ENCODE measurements around the gene ASIC4. TPM values are rescaled to one million over a fixed set of nuclear protein-coding genes. Genes with fewer than 3 reads are reported as not detected.

The ASIC4 gene
- total RNA-seq, 1 experiment from 2014 or later, result 0.79 TPM

DNA sequence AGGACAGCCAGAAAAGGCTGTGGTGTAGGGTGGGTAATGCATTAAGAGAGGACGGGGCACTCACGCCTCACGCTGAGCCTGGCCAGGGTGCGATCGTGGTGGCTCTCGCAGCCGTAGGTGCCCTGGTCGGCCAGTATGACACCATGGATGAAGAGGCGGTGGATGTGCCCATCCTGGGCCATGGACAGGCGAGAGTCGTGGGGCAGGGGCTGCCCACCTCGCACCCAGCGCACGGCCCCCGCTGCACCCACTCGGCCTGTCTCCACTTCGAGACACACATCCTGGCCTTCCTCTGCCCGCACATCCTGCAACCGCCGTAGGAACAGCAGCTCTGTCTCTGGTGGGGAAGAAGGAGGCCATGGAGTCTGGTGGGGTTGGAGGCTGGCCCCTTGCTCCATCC lies 41.7 kb downstream of the ASIC4 start (continued):
- TF ChIP-seq, protein P1, sequence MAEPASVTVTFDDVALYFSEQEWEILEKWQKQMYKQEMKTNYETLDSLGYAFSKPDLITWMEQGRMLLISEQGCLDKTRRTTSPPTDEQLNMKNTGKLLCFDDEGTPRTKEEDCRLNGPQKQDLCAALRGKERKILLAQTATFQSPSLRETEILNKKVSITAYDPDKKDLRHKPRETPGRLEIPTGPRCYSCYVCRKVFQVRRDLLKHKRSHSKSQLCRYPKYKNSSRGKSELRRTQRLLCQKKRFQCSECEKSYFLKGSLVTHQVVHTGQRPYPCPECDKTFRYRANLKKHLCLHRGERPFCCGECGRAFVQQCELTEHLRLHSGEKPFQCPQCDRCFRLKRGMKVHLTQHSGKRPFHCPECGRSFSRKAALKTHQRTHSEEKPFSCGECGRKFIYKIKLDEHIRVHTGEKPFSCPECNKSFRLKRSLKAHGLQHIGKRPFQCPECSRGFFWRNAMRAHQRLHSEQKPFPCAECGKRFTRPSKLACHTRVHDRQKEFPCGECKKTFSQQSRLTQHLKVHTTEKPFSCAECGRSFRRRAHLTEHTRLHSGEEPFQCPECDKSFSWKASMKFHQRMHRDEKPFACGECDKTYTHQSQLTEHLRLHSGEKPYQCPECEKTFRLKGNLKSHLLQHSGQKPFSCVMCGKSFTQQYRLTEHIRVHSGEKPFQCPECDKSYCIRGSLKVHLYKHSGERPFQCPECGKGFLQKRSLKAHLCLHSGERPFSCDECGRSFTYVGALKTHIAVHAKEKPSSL (CRISPR knock-in tag; conservative IDR thresholded peaks at IDR 0.05), result no peak

DNA sequence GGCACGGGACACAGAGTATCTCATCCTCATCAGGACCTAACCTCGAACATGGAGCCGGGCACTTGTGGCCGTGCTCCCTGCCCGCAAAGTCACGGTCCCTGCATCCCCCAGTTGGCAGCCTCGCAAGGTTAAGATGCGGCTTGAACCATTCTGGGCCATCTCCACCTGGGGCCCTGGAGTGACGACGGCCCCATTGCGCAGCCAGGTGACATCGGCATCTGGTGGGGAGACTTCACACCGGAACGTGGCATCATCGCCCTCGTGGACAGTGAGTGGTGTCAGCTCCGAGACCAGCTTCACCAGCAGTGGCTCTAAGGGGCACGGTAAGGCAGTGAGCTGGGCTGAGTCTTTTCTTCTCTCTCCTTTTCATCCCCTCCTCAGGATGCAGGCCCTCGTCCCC lies 42.1 kb downstream of the ASIC4 start:
- Mint-ChIP-seq H3K9me3 (no peaks in the 10 kb centered on the region), H3K4me3 (no peak overlapping the region), H3K4me1 (peaks cover 22% of the 10 kb centered on the region), H3K36me3 (peaks cover 8% of the 10 kb centered on the region; the same call in 1 of the 2 replicates), H3K27ac (no peak overlapping the region), H3K27me3 (ENCODE audit: low read depth) (peaks cover 25% of the 10 kb centered on the region)
- ATAC-seq, result no peak
- CTCF ChIA-PET, result interaction anchor here (7.2 kb wide), 1 partner anchor 17 kb away, joined by 86 read pairs; no protein-coding TSS in a partner anchor
- POLR2A ChIA-PET, result interaction anchor here (0.7 kb wide), 1 partner anchor 11 kb away, joined by 3 read pairs; no protein-coding TSS in a partner anchor
- no peak for DNase-seq (ENCODE audit: low spot score)
- TF ChIP-seq SMAD4 (CRISPR knock-in tag; IDR thresholded peaks at IDR 0.05) (no peak), JAZF1 (CRISPR knock-in tag; IDR thresholded peaks at IDR 0.05) (no peak), IRF2 (CRISPR knock-in tag; IDR thresholded peaks at IDR 0.05; ENCODE audit: borderline replicate concordance, low read depth) (no peak), GTF2I (CRISPR knock-in tag; conservative IDR thresholded peaks at IDR 0.05) (no peak), NFYB (CRISPR knock-in tag; conservative IDR thresholded peaks at IDR 0.05; ENCODE audit: low read depth) (no peak), NFATC4 (CRISPR knock-in tag; IDR thresholded peaks at IDR 0.05) (no peak), CBFB (CRISPR knock-in tag; IDR thresholded peaks at IDR 0.05; ENCODE audit: low read depth) (no peak), ESRRA (CRISPR knock-in tag; IDR thresholded peaks at IDR 0.05; ENCODE audit: borderline replicate concordance) (no peak)
- TF ChIP-seq, protein P2, sequence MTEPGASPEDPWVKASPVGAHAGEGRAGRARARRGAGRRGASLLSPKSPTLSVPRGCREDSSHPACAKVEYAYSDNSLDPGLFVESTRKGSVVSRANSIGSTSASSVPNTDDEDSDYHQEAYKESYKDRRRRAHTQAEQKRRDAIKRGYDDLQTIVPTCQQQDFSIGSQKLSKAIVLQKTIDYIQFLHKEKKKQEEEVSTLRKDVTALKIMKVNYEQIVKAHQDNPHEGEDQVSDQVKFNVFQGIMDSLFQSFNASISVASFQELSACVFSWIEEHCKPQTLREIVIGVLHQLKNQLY (CRISPR knock-in tag; IDR thresholded peaks at IDR 0.05), result no peak
- TF ChIP-seq, protein P3, sequence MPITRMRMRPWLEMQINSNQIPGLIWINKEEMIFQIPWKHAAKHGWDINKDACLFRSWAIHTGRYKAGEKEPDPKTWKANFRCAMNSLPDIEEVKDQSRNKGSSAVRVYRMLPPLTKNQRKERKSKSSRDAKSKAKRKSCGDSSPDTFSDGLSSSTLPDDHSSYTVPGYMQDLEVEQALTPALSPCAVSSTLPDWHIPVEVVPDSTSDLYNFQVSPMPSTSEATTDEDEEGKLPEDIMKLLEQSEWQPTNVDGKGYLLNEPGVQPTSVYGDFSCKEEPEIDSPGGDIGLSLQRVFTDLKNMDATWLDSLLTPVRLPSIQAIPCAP (CRISPR knock-in tag; IDR thresholded peaks at IDR 0.05), result no peak
- TF ChIP-seq, protein P4, sequence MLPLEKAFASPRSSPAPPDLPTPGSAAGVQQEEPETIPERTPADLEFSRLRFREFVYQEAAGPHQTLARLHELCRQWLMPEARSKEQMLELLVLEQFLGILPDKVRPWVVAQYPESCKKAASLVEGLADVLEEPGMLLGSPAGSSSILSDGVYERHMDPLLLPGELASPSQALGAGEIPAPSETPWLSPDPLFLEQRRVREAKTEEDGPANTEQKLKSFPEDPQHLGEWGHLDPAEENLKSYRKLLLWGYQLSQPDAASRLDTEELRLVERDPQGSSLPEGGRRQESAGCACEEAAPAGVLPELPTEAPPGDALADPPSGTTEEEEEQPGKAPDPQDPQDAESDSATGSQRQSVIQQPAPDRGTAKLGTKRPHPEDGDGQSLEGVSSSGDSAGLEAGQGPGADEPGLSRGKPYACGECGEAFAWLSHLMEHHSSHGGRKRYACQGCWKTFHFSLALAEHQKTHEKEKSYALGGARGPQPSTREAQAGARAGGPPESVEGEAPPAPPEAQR (CRISPR knock-in tag; IDR thresholded peaks at IDR 0.05), result no peak
- TF ChIP-seq, protein P5, sequence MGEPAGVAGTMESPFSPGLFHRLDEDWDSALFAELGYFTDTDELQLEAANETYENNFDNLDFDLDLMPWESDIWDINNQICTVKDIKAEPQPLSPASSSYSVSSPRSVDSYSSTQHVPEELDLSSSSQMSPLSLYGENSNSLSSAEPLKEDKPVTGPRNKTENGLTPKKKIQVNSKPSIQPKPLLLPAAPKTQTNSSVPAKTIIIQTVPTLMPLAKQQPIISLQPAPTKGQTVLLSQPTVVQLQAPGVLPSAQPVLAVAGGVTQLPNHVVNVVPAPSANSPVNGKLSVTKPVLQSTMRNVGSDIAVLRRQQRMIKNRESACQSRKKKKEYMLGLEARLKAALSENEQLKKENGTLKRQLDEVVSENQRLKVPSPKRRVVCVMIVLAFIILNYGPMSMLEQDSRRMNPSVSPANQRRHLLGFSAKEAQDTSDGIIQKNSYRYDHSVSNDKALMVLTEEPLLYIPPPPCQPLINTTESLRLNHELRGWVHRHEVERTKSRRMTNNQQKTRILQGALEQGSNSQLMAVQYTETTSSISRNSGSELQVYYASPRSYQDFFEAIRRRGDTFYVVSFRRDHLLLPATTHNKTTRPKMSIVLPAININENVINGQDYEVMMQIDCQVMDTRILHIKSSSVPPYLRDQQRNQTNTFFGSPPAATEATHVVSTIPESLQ (CRISPR knock-in tag; IDR thresholded peaks at IDR 0.05), result no peak
- TF ChIP-seq, protein P6, sequence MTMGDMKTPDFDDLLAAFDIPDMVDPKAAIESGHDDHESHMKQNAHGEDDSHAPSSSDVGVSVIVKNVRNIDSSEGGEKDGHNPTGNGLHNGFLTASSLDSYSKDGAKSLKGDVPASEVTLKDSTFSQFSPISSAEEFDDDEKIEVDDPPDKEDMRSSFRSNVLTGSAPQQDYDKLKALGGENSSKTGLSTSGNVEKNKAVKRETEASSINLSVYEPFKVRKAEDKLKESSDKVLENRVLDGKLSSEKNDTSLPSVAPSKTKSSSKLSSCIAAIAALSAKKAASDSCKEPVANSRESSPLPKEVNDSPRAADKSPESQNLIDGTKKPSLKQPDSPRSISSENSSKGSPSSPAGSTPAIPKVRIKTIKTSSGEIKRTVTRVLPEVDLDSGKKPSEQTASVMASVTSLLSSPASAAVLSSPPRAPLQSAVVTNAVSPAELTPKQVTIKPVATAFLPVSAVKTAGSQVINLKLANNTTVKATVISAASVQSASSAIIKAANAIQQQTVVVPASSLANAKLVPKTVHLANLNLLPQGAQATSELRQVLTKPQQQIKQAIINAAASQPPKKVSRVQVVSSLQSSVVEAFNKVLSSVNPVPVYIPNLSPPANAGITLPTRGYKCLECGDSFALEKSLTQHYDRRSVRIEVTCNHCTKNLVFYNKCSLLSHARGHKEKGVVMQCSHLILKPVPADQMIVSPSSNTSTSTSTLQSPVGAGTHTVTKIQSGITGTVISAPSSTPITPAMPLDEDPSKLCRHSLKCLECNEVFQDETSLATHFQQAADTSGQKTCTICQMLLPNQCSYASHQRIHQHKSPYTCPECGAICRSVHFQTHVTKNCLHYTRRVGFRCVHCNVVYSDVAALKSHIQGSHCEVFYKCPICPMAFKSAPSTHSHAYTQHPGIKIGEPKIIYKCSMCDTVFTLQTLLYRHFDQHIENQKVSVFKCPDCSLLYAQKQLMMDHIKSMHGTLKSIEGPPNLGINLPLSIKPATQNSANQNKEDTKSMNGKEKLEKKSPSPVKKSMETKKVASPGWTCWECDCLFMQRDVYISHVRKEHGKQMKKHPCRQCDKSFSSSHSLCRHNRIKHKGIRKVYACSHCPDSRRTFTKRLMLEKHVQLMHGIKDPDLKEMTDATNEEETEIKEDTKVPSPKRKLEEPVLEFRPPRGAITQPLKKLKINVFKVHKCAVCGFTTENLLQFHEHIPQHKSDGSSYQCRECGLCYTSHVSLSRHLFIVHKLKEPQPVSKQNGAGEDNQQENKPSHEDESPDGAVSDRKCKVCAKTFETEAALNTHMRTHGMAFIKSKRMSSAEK (CRISPR knock-in tag; IDR thresholded peaks at IDR 0.05; ENCODE audit: borderline replicate concordance), result no peak
- TF ChIP-seq, protein P7, sequence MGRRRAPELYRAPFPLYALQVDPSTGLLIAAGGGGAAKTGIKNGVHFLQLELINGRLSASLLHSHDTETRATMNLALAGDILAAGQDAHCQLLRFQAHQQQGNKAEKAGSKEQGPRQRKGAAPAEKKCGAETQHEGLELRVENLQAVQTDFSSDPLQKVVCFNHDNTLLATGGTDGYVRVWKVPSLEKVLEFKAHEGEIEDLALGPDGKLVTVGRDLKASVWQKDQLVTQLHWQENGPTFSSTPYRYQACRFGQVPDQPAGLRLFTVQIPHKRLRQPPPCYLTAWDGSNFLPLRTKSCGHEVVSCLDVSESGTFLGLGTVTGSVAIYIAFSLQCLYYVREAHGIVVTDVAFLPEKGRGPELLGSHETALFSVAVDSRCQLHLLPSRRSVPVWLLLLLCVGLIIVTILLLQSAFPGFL (CRISPR knock-in tag; IDR thresholded peaks at IDR 0.05; ENCODE audit: borderline replicate concordance), result no peak
- TF ChIP-seq, protein P8, sequence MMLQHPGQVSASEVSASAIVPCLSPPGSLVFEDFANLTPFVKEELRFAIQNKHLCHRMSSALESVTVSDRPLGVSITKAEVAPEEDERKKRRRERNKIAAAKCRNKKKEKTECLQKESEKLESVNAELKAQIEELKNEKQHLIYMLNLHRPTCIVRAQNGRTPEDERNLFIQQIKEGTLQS (CRISPR knock-in tag; conservative IDR thresholded peaks at IDR 0.05), result no peak
- TF ChIP-seq, protein P9, sequence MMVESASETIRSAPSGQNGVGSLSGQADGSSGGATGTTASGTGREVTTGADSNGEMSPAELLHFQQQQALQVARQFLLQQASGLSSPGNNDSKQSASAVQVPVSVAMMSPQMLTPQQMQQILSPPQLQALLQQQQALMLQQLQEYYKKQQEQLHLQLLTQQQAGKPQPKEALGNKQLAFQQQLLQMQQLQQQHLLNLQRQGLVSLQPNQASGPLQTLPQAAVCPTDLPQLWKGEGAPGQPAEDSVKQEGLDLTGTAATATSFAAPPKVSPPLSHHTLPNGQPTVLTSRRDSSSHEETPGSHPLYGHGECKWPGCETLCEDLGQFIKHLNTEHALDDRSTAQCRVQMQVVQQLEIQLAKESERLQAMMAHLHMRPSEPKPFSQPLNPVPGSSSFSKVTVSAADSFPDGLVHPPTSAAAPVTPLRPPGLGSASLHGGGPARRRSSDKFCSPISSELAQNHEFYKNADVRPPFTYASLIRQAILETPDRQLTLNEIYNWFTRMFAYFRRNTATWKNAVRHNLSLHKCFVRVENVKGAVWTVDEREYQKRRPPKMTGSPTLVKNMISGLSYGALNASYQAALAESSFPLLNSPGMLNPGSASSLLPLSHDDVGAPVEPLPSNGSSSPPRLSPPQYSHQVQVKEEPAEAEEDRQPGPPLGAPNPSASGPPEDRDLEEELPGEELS (CRISPR knock-in tag; IDR thresholded peaks at IDR 0.05), result no peak

Measured in WTC11 (cell line).